CD14-positive monocyte (primary cell): Measurements from ENCODE around the gene UBC. TPM values are rescaled to one million over a fixed set of nuclear protein-coding genes. Genes with fewer than 3 reads are reported as not detected.

Source experiments
- DNase-seq, 3 donors: peaks; one replicate each; pipeline ENCODE4 v3.0.0-alpha.2; 2011 to 2022
- H2AFZ ChIP-seq: 2 replicates; pipeline ENCODE4 v1.6.0; 2012; ENCODE audit warnings: mild to moderate bottlenecking, low read depth, low read length, inconsistent platforms; ENCODE audit not compliant: insufficient read depth, poor library complexity, severe bottlenecking
- H3K27ac ChIP-seq, 2 donors: 1 replicate in 1 of 2; 2 replicates in 1 of 2; pipeline ENCODE4 v1.5.1; 2012 to 2013; ENCODE audit warnings: low read length in 2 of 2, control low read depth in 1 of 2, inconsistent platforms in 1 of 2, low read depth in 1 of 2, mild to moderate bottlenecking in 1 of 2
- H3K27me3 ChIP-seq, 2 donors: one replicate each; pipeline versions ENCODE4 v1.6.0 to v1.6.1; 2011 to 2013; ENCODE audit warnings: low read length in 2 of 2; ENCODE audit not compliant: control insufficient read depth in 2 of 2, insufficient read depth in 2 of 2
- H3K36me3 ChIP-seq, 2 donors: replicated peaks in 1 of 2; 1 replicate in 1 of 2; 2 replicates in 1 of 2; pipeline versions ENCODE4 v1.5.1 to v1.6.1; 2012 to 2013; ENCODE audit warnings: low read length in 2 of 2, control low read depth in 1 of 2, inconsistent platforms in 1 of 2, mild to moderate bottlenecking in 1 of 2; ENCODE audit not compliant: insufficient read depth in 2 of 2, control insufficient read depth in 1 of 2
- H3K4me1 ChIP-seq, 2 donors: 1 replicate in 1 of 2; 2 replicates in 1 of 2; pipeline versions ENCODE4 v1.5.1 to v1.6.1; 2012 to 2013; ENCODE audit warnings: low read length in 2 of 2, control low read depth in 1 of 2, inconsistent platforms in 1 of 2, mild to moderate bottlenecking in 1 of 2, moderate library complexity in 1 of 2; ENCODE audit not compliant: insufficient read depth in 2 of 2, control insufficient read depth in 1 of 2
- H3K4me2 ChIP-seq: replicated peaks from 2 replicates; pipeline ENCODE3; 2012; ENCODE audit warnings: low read length, moderate library complexity, mild to moderate bottlenecking; ENCODE audit not compliant: poor library complexity, severe bottlenecking; ENCODE audit errors: extremely low read depth
- H3K4me3 ChIP-seq, 3 experiments: fragments of 200-600 bp in 1 of 3; sonication (generic) in 1 of 3; replicated peaks in 1 of 3; 1 replicate in 2 of 3; 2 replicates in 1 of 3; pipeline ENCODE4 v1.5.1; 2011 to 2013; ENCODE audit warnings: low read length in 3 of 3, mild to moderate bottlenecking in 3 of 3, control low read depth in 2 of 3, low read depth in 2 of 3, inconsistent platforms in 1 of 3, moderate library complexity in 1 of 3
- H3K79me2 ChIP-seq: 2 replicates; pipeline ENCODE4 v1.6.0; 2012; ENCODE audit warnings: mild to moderate bottlenecking, control low read depth, inconsistent platforms, low read length, moderate library complexity; ENCODE audit not compliant: insufficient read depth
- H3K9ac ChIP-seq: 2 replicates; pipeline ENCODE4 v1.6.0; 2017; ENCODE audit warnings: low read length, mild to moderate bottlenecking; ENCODE audit not compliant: insufficient read depth, poor library complexity, severe bottlenecking
- H3K9me3 ChIP-seq, 2 donors: replicated peaks in 1 of 2; 1 replicate in 1 of 2; 2 replicates in 1 of 2; pipeline versions ENCODE4 v1.5.1 to v1.6.1; 2012 to 2013; ENCODE audit warnings: low read length in 2 of 2, control low read depth in 1 of 2; ENCODE audit not compliant: control insufficient read depth in 1 of 2, insufficient read depth in 1 of 2
- H4K20me1 ChIP-seq: 2 replicates; pipeline ENCODE4 v1.6.0; 2012; ENCODE audit warnings: mild to moderate bottlenecking, low read length, control low read depth, moderate library complexity; ENCODE audit not compliant: insufficient read depth
- H3K27ac Mint-ChIP-seq, 7 donors: one replicate each; pipeline ENCODE4 v1.8.0; 2020; ENCODE audit warnings: mild to moderate bottlenecking in 7 of 7, mixed read lengths in 7 of 7, moderate library complexity in 6 of 7, inconsistent platforms in 2 of 7
- H3K27me3 Mint-ChIP-seq, 3 donors: one replicate each; pipeline ENCODE4 v1.8.0; 2021 to 2022; ENCODE audit warnings: low read depth in 3 of 3, mild to moderate bottlenecking in 3 of 3, mixed read lengths in 3 of 3, moderate library complexity in 3 of 3, inconsistent platforms in 1 of 3
- H3K36me3 Mint-ChIP-seq, 2 donors: one replicate each; pipeline ENCODE4 v1.8.0; 2020; ENCODE audit warnings: mixed read lengths in 2 of 2, inconsistent platforms in 1 of 2, mild to moderate bottlenecking in 1 of 2
- H3K4me1 Mint-ChIP-seq: one replicate; pipeline ENCODE4 v1.8.0; 2020; ENCODE audit warnings: mild to moderate bottlenecking, mixed read lengths
- H3K4me3 Mint-ChIP-seq, 2 donors: one replicate each; pipeline ENCODE4 v1.8.0; 2020; ENCODE audit warnings: mild to moderate bottlenecking in 2 of 2, mixed read lengths in 2 of 2, moderate library complexity in 1 of 2
- H3K9me3 Mint-ChIP-seq, 7 donors: one replicate each; pipeline ENCODE4 v1.8.0; 2020 to 2022; ENCODE audit warnings: mixed read lengths in 7 of 7, mild to moderate bottlenecking in 6 of 7, moderate library complexity in 6 of 7, inconsistent platforms in 2 of 7
- WGBS: methylation state at CpG from one replicate; pipeline ENCODE4 v1.1.5; 2013; ENCODE audit warnings: missing lambda C conversion rate; ENCODE audit not compliant: insufficient coverage; 5-methylcytosine and 5-hydroxymethylcytosine counted together
- intact Hi-C, 2 donors: fragments of 100-400 bp; cut with micrococcal nuclease; formaldehyde crosslinking; loops; one replicate each; pipeline versions ENCODE4 v1.15.0 to v1.15.1; 2023
- polyA plus RNA-seq, 3 donors: library from polyadenylated mRNA; depleted of rRNA in 1 of 3; unstranded in 2 of 3; stranded (reverse) in 1 of 3; fragments of 300-500 nt in 2 of 3; fragments of >200 nt in 1 of 3; fragmentation: Illumina TruSeq in 2 of 3; gene quantifications; 1 replicate in 2 of 3; 2 replicates in 1 of 3; pipeline ENCODE4 v1.2.3, GENCODE V29; 2012 to 2021
- TF ChIP-seq, protein P1 (sequence below): fragments of 200-600 bp; IDR thresholded peaks from one replicate; pipeline ENCODE4 v1.8.0; 2022; ENCODE audit warnings: antibody characterized with exemption, mild to moderate bottlenecking

Gene UBC
- polyA plus RNA-seq, 3 donors, result 969 to 11,097 (median 1,385) TPM

GRCh38 chr12:124954771-124955170 is 40.3 kb upstream of the UBC start:
- TF ChIP-seq, protein P1, sequence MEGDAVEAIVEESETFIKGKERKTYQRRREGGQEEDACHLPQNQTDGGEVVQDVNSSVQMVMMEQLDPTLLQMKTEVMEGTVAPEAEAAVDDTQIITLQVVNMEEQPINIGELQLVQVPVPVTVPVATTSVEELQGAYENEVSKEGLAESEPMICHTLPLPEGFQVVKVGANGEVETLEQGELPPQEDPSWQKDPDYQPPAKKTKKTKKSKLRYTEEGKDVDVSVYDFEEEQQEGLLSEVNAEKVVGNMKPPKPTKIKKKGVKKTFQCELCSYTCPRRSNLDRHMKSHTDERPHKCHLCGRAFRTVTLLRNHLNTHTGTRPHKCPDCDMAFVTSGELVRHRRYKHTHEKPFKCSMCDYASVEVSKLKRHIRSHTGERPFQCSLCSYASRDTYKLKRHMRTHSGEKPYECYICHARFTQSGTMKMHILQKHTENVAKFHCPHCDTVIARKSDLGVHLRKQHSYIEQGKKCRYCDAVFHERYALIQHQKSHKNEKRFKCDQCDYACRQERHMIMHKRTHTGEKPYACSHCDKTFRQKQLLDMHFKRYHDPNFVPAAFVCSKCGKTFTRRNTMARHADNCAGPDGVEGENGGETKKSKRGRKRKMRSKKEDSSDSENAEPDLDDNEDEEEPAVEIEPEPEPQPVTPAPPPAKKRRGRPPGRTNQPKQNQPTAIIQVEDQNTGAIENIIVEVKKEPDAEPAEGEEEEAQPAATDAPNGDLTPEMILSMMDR, result no peak
- H4K20me1 ChIP-seq, result no peaks in the 10 kb centered on the region
- intact Hi-C loops, result no loop called here
- Mint-ChIP-seq H3K36me3 (peaks cover 67 to 95% of the 10 kb centered on the region in 2 donors), H3K27ac (no peak overlapping the region), H3K9me3 (peaks cover 0 to 2% (median 0%) of the 10 kb centered on the region in 7 donors), H3K4me3 (no peak overlapping the region), H3K27me3 (peaks cover 0 to 2% (median 0%) of the 10 kb centered on the region in 3 donors), H3K4me1 (no peaks in the 10 kb centered on the region)
- no peaks in the 10 kb centered on the region for H3K9me3 ChIP-seq
- H3K9ac ChIP-seq, result no peak overlapping the region
- WGBS, result 98% methylated on average over 4 of the region's 4 CpGs
- no peak overlapping the region for H3K27ac ChIP-seq
- H3K36me3 ChIP-seq, result peaks cover 81 to 95% of the 10 kb centered on the region in 2 donors
- H3K79me2 ChIP-seq, result no peaks in the 10 kb centered on the region
- H3K4me1 ChIP-seq, result no peaks in the 10 kb centered on the region
- no peak overlapping the region for H3K4me2 ChIP-seq
- H3K4me3 ChIP-seq, result no peak overlapping the region
- no peak overlapping the region for H2AFZ ChIP-seq
- H3K27me3 ChIP-seq, result no peaks in the 10 kb centered on the region
- DNase-seq, result no peak

DNA sequence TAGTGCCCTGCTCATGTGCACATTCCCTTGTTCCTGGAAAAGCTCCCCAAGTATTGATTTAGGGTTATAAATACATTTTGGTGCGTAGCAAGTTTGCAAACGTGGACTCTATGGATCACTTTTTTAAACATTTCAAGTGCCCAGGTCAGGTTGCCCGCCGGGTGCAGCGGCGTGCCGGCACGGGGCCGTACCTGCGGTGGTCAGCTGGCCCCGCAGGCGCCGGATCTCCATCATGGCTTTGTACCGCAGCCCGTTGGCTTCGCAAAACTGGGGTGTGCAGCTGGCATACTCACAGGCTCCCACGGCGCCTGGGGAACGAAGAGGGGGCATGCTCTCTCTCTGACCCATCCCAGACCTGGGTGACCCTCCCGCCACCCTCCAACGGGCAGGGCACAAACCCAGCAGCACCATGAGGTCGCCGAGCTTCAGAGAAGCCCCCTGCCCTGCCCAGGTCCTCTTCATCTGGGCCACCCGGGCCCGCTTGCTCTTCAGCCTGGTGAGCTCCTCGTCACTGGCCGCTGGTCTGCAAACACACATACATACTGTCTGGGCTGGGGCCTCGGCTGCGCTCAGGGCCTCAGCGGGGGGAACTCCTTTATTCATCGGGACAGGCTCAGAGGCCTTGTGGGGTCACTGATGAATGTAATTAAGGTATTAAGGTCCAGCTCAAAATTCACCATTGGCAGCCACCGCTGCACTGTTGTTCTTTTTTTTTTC is 39.4 kb upstream of the UBC start:
- DNase-seq, result no peak
- no peak overlapping the region for H3K27ac ChIP-seq
- H4K20me1 ChIP-seq, result no peaks in the 10 kb centered on the region
- no peaks in the 10 kb centered on the region for H3K4me1 Mint-ChIP-seq
- H3K27me3 ChIP-seq, result no peaks in the 10 kb centered on the region
- H3K4me1 ChIP-seq, result no peaks in the 10 kb centered on the region
- no peaks in the 10 kb centered on the region for H3K79me2 ChIP-seq
- H3K9me3 ChIP-seq, result no peaks in the 10 kb centered on the region
- H3K27me3 Mint-ChIP-seq, result peaks cover 0 to 2% (median 1%) of the 10 kb centered on the region in 3 donors
- no peak overlapping the region for H3K4me3 Mint-ChIP-seq
- 97% methylated on average over 26 of the region's 32 CpGs for WGBS
- H3K27ac Mint-ChIP-seq, result no peak overlapping the region
- peaks cover 0 to 2% (median 0%) of the 10 kb centered on the region in 7 donors for H3K9me3 Mint-ChIP-seq
- no peak overlapping the region for H3K4me3 ChIP-seq
- H3K36me3 ChIP-seq, result peaks cover 84 to 95% of the 10 kb centered on the region in 2 donors
- TF ChIP-seq, protein P1, result no peak
- H3K36me3 Mint-ChIP-seq, result peaks cover 69 to 94% of the 10 kb centered on the region in 2 donors
- H2AFZ ChIP-seq, result no peak overlapping the region
- H3K9ac ChIP-seq, result no peak overlapping the region
- no peak overlapping the region for H3K4me2 ChIP-seq
- intact Hi-C loops, result no loop called here
